Spleen (tissue), 7 donors: ENCODE results near the gene TUBGCP6.

Experiments used
- POLR2A ChIP-seq, 3 donors: fragments of 450-650 bp; IDR thresholded peaks; one replicate each; pipeline ENCODE4 v1.5.1; 2017; ENCODE audit warnings: antibody characterized with exemption in 3 of 3, mild to moderate bottlenecking in 1 of 3
- POLR2AphosphoS5 ChIP-seq, 3 donors: sonication (generic); formaldehyde crosslinking; IDR thresholded peaks; one replicate each; pipeline ENCODE4 v1.5.1; 2017; ENCODE audit warnings: antibody characterized with exemption in 3 of 3
- TF ChIP-seq, protein P1 (sequence below), 11 experiments: fragments of 200-600 bp in 7 of 11; fragments of 450-650 bp in 4 of 11; sonication (generic) in 4 of 11; IDR thresholded peaks in 8 of 11; conservative IDR thresholded peaks in 3 of 11; 1 replicate in 7 of 11; 2 replicates in 4 of 11; pipeline versions ENCODE4 v1.4.0 to v1.8.0; 2016 to 2021; ENCODE audit warnings: antibody characterized with exemption in 11 of 11, inconsistent platforms in 4 of 11, mild to moderate bottlenecking in 1 of 11
- donor health status: DM: no; HTN: no; CAD: no; lungs with moderate emphysema.
- donor health status: DM: no; HTN: no; CAD: no.
- donor health status: DM: no; HTN: no; CAD: no.

DNA sequence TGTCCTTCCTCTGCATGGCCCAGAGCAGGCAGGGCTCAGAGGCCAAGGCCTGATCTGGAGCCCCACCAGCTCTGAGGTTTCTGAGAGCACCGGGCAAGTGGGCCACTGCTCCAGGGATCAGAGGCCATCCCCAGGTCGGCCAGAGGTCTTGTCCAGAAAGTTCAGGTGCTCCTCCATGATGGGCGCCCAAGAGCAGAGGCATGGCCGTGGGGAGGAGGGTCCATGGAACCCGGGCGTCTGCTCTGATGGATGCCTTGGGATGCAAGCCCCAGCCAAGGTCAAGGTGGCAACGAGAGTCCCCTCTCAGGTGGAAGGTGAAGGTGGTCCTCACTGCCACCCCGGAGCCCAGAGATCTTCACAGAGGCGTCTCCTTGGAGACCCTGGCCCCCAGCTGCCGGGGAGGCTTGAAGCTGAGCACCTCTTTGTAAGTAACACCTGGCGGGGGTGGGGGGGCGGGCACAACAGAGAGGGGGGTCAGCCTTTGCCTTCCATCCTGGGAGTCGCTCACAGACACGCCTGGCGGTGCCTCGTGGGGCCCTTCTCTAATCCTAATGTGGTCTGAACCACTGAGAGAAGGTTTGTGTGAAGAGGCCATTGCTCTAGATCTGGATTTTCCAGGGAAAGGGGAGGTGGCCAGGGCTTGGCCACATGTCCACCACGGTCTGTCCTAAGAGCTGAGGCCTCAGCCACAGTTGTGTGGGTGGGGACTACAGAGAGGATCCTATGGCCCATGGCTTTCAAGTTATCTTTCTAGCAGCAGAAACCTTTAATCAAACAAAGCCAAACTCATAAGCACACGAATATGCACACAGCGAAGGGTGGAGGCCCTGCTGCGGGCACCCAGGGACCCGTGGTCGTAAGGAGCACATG lies 8.5 kb upstream of the TUBGCP6 start:
- TF ChIP-seq, protein P1, sequence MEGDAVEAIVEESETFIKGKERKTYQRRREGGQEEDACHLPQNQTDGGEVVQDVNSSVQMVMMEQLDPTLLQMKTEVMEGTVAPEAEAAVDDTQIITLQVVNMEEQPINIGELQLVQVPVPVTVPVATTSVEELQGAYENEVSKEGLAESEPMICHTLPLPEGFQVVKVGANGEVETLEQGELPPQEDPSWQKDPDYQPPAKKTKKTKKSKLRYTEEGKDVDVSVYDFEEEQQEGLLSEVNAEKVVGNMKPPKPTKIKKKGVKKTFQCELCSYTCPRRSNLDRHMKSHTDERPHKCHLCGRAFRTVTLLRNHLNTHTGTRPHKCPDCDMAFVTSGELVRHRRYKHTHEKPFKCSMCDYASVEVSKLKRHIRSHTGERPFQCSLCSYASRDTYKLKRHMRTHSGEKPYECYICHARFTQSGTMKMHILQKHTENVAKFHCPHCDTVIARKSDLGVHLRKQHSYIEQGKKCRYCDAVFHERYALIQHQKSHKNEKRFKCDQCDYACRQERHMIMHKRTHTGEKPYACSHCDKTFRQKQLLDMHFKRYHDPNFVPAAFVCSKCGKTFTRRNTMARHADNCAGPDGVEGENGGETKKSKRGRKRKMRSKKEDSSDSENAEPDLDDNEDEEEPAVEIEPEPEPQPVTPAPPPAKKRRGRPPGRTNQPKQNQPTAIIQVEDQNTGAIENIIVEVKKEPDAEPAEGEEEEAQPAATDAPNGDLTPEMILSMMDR (IDR thresholded peaks at IDR 0.05 in 8 of 11, conservative IDR thresholded peaks at IDR 0.05 in 3 of 11) = no peak
- TF ChIP-seq POLR2AphosphoS5 (IDR thresholded peaks at IDR 0.05) (no peak), POLR2A (IDR thresholded peaks at IDR 0.05) (no peak)
